Adipose tissue (tissue), 3 donors: ENCODE measurements around the gene KRT74. TPM values are rescaled to one million over a fixed set of nuclear protein-coding genes. Genes with fewer than 3 reads are reported as not detected.
"Not testable (repeated sequence)": the region's sequence is repeated elsewhere in the genome, so short reads cannot be mapped to it uniquely, and the experiment has no call there.

ENCODE experiments used
- H3K27ac ChIP-seq: one replicate; pipeline ENCODE4 v1.5.1; 2013; ENCODE audit warnings: low read depth, low read length
- WGBS, 3 donors: extraction: QIAGEN DNeasy Blood & Tissue Kit; methylation state at CpG; one replicate each; pipeline ENCODE4 v1.1.7; 2013; 5-methylcytosine and 5-hydroxymethylcytosine counted together
- polyA plus RNA-seq, 3 donors: library from polyadenylated mRNA; stranded (reverse); fragments of 200-250 nt; gene quantifications; one replicate each; pipeline ENCODE4 v1.2.3, GENCODE V29; 2013
- donor health status: healthy with polysubstance abuse.
- donor health status: Bipolar disorder and iron deficiency.
- donor health status: healthy.

The KRT74 gene
- polyA plus RNA-seq, 3 donors = not detected

- H3K27ac ChIP-seq = no peak overlapping the region
- WGBS, 3 donors = 70 to 79% (median 73%) methylated on average over 3 of the region's 3 CpGs
These were observed 32.5 kb upstream of the KRT74 start for GRCh38 chr12:52606096-52606495.

- no peak overlapping the region for H3K27ac ChIP-seq
- WGBS, 3 donors = 81 to 86% (median 85%) methylated on average over 1 of the region's 1 CpG
These were observed 31.9 kb upstream of the KRT74 start for GRCh38 chr12:52605542-52605941.

GRCh38 chr12:52604859-52605258 lies 31.2 kb upstream of the KRT74 start:
- H3K27ac ChIP-seq = no peak overlapping the region

GRCh38 chr12:52603314-52603713 lies 29.7 kb upstream of the KRT74 start:
- 79 to 89% (median 86%) methylated on average over 2 of the region's 2 CpGs for WGBS, 3 donors

GRCh38 chr12:52602552-52602951 lies 28.9 kb upstream of the KRT74 start:
- H3K27ac ChIP-seq = no peak overlapping the region
- 88 to 91% (median 88%) methylated on average over 5 of the region's 5 CpGs for WGBS, 3 donors

More at GRCh38 chr12:52603314-52603713, 29.7 kb upstream of the KRT74 start:
- no peak overlapping the region for H3K27ac ChIP-seq

- WGBS, 3 donors = 46 to 74% (median 66%) methylated on average over 4 of the region's 4 CpGs
These were observed 28.0 kb upstream of the KRT74 start for GRCh38 chr12:52601671-52602070.

GRCh38 chr12:52600941-52601481 lies 27.4 kb upstream of the KRT74 start, which contains the start of gene KRT72:
TSS of gene KRT72 (minus strand) at chr12:52601463. CDS start at chr12:52601452, 11 bp downstream.
- H3K27ac ChIP-seq = no peak within 1 kb of the TSS
- 23 to 30% (median 26%) methylated on average over 48 of the region's 48 CpGs for WGBS, 3 donors

More at GRCh38 chr12:52601671-52602070, 28.0 kb upstream of the KRT74 start:
- H3K27ac ChIP-seq = no peak overlapping the region

- H3K27ac ChIP-seq = no peak overlapping the region
- WGBS, 3 donors = 81 to 89% (median 84%) methylated on average over 12 of the region's 12 CpGs
These were observed 26.8 kb upstream of the KRT74 start for GRCh38 chr12:52600475-52600874.

GRCh38 chr12:52600071-52600470 lies 26.4 kb upstream of the KRT74 start:
- 49 to 61% (median 53%) methylated on average over 2 of the region's 2 CpGs for WGBS, 3 donors
- H3K27ac ChIP-seq = no peak overlapping the region

- 82 to 86% (median 85%) methylated on average over 5 of the region's 5 CpGs for WGBS, 3 donors
- H3K27ac ChIP-seq = no peak overlapping the region
These were observed 25.3 kb upstream of the KRT74 start for GRCh38 chr12:52598966-52599365.

- WGBS, 3 donors = 93 to 94% (median 94%) methylated on average over 4 of the region's 4 CpGs
- H3K27ac ChIP-seq = not testable (repeated sequence)
These were observed 20.6 kb upstream of the KRT74 start for GRCh38 chr12:52594237-52594636.

- 86 to 91% (median 88%) methylated on average over 11 of the region's 11 CpGs for WGBS, 3 donors
- no peak overlapping the region for H3K27ac ChIP-seq
These were observed 17.9 kb upstream of the KRT74 start for GRCh38 chr12:52591521-52591920.

- WGBS, 3 donors = 84 to 93% (median 91%) methylated on average over 6 of the region's 6 CpGs
- H3K27ac ChIP-seq = no peak overlapping the region
These were observed 16.4 kb upstream of the KRT74 start for GRCh38 chr12:52590021-52590420.

GRCh38 chr12:52587563-52587962 lies 13.9 kb upstream of the KRT74 start:
- H3K27ac ChIP-seq = no peak overlapping the region
- WGBS, 3 donors = 67 to 86% (median 80%) methylated on average over 17 of the region's 17 CpGs

GRCh38 chr12:52585946-52586345 lies 12.3 kb upstream of the KRT74 start:
- no peak overlapping the region for H3K27ac ChIP-seq
- 67 to 72% (median 71%) methylated on average over 9 of the region's 9 CpGs for WGBS, 3 donors

- no peak overlapping the region for H3K27ac ChIP-seq
- 72 to 86% (median 81%) methylated on average over 3 of the region's 3 CpGs for WGBS, 3 donors
These were observed 11.4 kb upstream of the KRT74 start for GRCh38 chr12:52585066-52585465.

GRCh38 chr12:52584156-52584682 lies 10.6 kb upstream of the KRT74 start:
- no peak overlapping the region for H3K27ac ChIP-seq
- WGBS, 3 donors = 82 to 92% (median 90%) methylated on average over 9 of the region's 9 CpGs

- WGBS, 3 donors = 9 to 13% (median 11%) methylated on average over 7 of the region's 7 CpGs
These were observed 9.4 kb upstream of the KRT74 start for GRCh38 chr12:52582971-52583456.

GRCh38 chr12:52582486-52582885 lies 8.8 kb upstream of the KRT74 start:
- 42 to 72% (median 64%) methylated on average over 2 of the region's 2 CpGs for WGBS, 3 donors
- no peak overlapping the region for H3K27ac ChIP-seq

More at GRCh38 chr12:52582971-52583456, 9.4 kb upstream of the KRT74 start:
- no peak overlapping the region for H3K27ac ChIP-seq

- WGBS, 3 donors = 50 to 67% (median 61%) methylated on average over 6 of the region's 6 CpGs
- H3K27ac ChIP-seq = no peak overlapping the region
These were observed 7.8 kb upstream of the KRT74 start for GRCh38 chr12:52581481-52581880.
